IPS-20b (cell line): ENCODE results near the gene NGF.

Source experiments
- H3K27ac ChIP-seq: one replicate; pipeline ENCODE4 v1.5.1; 2013; ENCODE audit warnings: low read length
- H3K27me3 ChIP-seq: 2 replicates; pipeline ENCODE4 v1.6.1; 2013; ENCODE audit warnings: mild to moderate bottlenecking, low read length, inconsistent platforms; ENCODE audit not compliant: insufficient read depth
- H3K36me3 ChIP-seq: 2 replicates; pipeline ENCODE4 v1.6.1; 2013; ENCODE audit warnings: low read depth, mild to moderate bottlenecking, inconsistent platforms, low read length, moderate library complexity; ENCODE audit not compliant: insufficient read depth
- H3K4me1 ChIP-seq: 2 replicates; pipeline ENCODE4 v1.6.1; 2013; ENCODE audit warnings: mild to moderate bottlenecking, control low read depth, inconsistent platforms, low read length, moderate library complexity; ENCODE audit not compliant: insufficient read depth
- H3K4me3 ChIP-seq: 2 replicates; pipeline ENCODE4 v1.5.1; 2013; ENCODE audit warnings: mild to moderate bottlenecking, low read length, inconsistent platforms
- H3K9ac ChIP-seq: 2 replicates; pipeline ENCODE4 v1.6.1; 2013; ENCODE audit warnings: low read depth, mild to moderate bottlenecking, inconsistent platforms, low read length, moderate library complexity
- H3K9me3 ChIP-seq: 2 replicates; pipeline ENCODE4 v1.6.1; 2013; ENCODE audit warnings: mild to moderate bottlenecking, low read depth, low read length, inconsistent platforms; ENCODE audit not compliant: insufficient read depth

The NGF gene

DNA sequence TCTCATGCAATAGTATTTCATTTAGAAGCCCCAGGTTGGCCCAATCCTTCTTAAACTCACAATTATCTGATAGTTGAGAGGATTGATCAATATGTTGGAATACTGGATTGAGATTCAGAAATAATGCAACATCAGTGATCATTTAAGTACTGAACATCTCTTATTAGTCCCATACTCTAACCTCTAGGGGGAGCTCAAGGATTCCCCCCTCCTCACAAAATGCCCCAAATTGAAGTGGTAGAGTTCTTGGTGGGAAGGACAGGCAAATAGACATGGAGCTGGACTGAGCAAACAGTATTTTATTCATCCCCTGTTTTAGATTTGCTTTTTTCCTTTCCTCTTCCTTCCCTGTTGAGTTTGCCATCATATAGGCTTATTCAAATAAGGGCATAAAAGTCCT is 62.8 kb downstream of the NGF start:
- no peak overlapping the region for H3K9ac ChIP-seq
- no peaks in the 10 kb centered on the region for H3K4me1 ChIP-seq
- no peak overlapping the region for H3K4me3 ChIP-seq
- peaks cover 4% of the 10 kb centered on the region; the same call in 1 of the 2 replicates for H3K9me3 ChIP-seq
- no peaks in the 10 kb centered on the region for H3K27me3 ChIP-seq
- no peaks in the 10 kb centered on the region for H3K36me3 ChIP-seq
- H3K27ac ChIP-seq = no peak overlapping the region

DNA sequence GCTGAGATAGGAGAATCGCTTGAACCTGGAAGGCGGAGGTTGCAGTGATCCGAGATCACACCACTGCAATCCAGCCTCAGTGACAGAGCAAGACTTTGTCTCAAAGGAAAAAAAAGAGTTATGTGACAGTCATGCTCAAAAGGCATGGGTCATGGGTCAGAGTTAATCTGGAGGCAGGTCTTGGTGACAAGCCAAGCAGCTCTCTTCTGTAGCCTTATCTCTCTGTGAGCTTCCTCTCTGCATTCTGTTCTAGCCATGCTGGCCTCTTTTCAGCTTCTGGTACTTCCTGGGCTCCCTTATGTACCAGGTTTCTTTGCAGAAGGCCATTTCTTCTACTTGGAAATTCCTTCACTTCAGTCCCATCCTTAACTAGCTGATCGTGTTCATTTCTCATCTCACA is 63.6 kb downstream of the NGF start:
- no peaks in the 10 kb centered on the region for H3K4me1 ChIP-seq
- H3K27ac ChIP-seq = no peak overlapping the region
- no peaks in the 10 kb centered on the region for H3K27me3 ChIP-seq
- H3K9ac ChIP-seq = no peak overlapping the region
- no peaks in the 10 kb centered on the region for H3K36me3 ChIP-seq
- no peak overlapping the region for H3K4me3 ChIP-seq
- H3K9me3 ChIP-seq = peaks cover 4% of the 10 kb centered on the region; the same call in 1 of the 2 replicates

DNA sequence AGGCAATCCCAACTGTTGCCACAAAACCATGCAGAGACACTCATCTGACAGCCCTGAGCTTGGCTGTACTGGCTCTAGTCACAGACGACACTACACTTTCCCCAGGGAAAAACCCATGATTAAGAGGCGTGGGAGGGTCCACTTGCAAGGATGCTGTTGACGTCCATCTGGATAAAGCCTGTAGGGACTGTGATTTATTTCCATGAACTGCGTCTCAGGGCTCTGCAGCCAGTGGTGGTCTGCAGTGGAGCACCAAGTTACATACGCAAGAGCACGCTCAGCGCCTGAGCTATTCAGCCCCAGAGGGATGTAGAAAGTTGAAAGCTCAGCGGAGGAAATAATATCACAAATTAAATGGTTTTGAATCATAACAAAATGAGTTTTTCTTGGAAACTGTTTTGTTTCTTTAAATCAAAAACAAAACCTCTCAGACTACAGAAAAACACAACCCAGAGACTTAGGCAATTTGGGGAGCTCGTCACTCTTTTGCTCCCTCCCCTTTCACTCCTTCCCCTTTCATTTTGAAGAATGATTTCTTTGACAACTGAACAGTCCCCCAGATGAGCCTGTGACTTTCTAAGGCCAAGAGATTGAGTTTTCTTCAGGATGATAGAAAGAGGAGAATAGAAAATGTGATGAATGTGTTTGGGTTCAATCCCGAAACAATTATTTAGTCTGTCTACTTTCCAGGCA is 71.2 kb downstream of the NGF start:
- Histone ChIP-seq H3K4me3 (no peak overlapping the region), H3K4me1 (no peaks in the 10 kb centered on the region), H3K27ac (no peak overlapping the region), H3K9me3 (no peaks in the 10 kb centered on the region), H3K36me3 (no peaks in the 10 kb centered on the region), H3K9ac (no peak overlapping the region), H3K27me3 (no peaks in the 10 kb centered on the region)

DNA sequence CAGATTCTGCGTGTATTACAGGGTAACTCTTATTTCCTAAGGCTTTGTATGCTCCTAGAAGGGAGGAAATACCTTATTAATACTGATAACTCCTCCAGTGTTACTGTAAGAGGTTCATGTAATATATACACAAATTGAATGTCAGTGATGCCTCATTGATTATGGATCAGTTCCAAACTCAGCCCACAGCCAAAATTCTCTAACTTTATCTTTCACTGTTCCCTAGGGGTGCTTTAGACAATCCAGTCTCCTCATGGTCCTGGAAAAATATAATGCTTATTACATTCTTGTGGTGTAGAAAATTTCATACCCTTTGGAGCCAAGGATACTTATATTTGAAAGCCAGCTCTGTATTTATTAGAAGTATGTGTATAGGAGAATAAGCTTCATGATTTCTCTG is 73.0 kb downstream of the NGF start:
- Histone ChIP-seq H3K27me3 (no peaks in the 10 kb centered on the region), H3K27ac (no peak overlapping the region), H3K4me1 (no peaks in the 10 kb centered on the region), H3K4me3 (no peak overlapping the region), H3K36me3 (no peaks in the 10 kb centered on the region), H3K9me3 (no peaks in the 10 kb centered on the region), H3K9ac (no peak overlapping the region)

DNA sequence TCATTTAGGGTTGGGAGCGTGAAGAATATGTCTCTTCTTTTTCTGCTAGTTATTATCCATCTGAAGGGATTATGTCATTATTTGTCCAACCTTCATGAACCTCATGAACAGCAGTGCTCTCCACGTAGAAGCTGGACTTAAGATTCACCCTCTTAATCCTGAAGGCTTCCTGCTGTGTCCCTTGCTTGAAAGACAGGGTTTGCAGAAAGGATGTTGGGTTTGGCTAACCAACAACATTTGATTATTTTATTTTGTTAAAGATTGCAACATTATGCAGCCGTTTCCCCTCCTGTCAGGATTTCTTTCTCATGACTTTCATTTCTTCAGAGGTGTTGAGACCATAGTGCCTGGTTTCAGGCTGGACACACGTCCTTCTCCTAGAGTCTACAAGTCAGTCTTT is 75.2 kb downstream of the NGF start:
- Histone ChIP-seq H3K27me3 (no peaks in the 10 kb centered on the region), H3K27ac (no peak overlapping the region), H3K4me1 (no peaks in the 10 kb centered on the region), H3K4me3 (no peak overlapping the region), H3K9ac (no peak overlapping the region), H3K9me3 (peaks cover 11% of the 10 kb centered on the region; the same call in 1 of the 2 replicates), H3K36me3 (no peaks in the 10 kb centered on the region)

DNA sequence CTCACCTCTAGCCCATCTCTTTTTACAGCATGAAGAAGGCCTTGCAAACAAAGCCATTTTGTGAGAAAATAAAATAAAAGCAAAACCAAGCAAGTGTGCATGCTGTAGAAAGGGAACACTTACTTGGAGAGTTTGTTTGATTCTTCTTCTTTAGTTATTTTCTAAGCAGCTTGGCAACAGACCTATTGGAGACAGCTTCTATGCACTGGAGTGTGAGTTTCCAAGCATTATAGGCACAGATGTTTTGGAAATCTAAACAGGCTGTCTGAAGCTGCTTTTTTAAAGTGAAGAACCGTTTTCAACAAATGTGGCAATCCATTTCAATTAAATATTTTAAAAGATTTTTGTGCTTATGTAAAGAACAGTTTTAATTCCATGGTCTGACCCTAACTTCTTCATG is 76.6 kb downstream of the NGF start:
- no peaks in the 10 kb centered on the region for H3K27me3 ChIP-seq
- H3K4me1 ChIP-seq = no peaks in the 10 kb centered on the region
- H3K27ac ChIP-seq = no peak overlapping the region
- H3K4me3 ChIP-seq = no peak overlapping the region
- H3K9me3 ChIP-seq = peaks cover 13% of the 10 kb centered on the region; the same call in 1 of the 2 replicates
- no peak overlapping the region for H3K9ac ChIP-seq
- H3K36me3 ChIP-seq = no peaks in the 10 kb centered on the region

DNA sequence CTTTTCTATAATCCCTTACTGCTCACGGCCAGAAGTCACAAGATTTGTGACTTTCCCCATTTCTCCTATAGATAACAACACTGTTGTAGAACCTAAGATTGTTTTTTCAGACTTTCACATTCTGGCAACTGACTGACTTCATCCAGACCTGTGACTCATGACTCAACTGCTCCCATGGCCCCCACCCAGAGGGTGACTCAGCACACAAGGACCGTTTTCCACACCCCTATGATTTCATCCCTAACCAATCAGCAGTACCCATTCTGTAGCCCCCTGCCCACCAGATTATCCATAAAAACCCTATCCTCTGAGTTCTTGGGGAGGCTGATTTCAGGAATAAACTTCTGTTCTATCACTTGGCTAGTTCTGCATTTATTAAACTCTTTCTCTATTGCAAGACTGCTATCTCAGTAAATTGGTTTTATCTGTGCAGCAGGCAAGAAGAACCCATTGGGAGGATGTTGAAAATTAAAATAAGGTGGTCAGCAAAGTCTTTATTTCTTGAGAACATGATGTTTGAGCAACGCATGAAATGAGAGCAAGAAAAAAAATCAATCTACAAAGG is 79.7 kb downstream of the NGF start:
- Histone ChIP-seq H3K4me3 (no peak overlapping the region), H3K9me3 (peaks cover 13% of the 10 kb centered on the region; the same call in 1 of the 2 replicates), H3K27me3 (no peaks in the 10 kb centered on the region), H3K9ac (no peak overlapping the region), H3K27ac (no peak overlapping the region), H3K36me3 (no peaks in the 10 kb centered on the region), H3K4me1 (no peaks in the 10 kb centered on the region)

DNA sequence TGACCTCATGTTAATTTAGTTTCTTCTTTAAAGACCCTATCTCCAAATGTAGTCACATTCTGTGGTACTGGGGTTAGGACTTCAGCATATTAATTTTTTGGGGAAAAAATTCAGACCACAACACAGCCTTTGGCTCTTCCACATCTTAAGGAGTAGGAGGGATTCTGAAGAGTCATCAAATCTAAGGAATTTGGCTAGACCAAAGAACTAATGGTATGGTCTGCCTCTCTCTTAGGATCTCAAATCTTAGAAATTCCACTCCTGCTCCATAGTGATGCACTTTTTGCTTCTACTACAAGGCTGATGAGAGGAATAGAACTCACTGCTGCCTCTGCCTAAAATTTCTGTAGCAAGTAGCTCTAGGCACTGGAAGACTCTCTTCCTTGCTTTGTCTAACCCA is 80.5 kb downstream of the NGF start:
- Histone ChIP-seq H3K4me3 (no peak overlapping the region; the same call in 1 of the 2 replicates), H3K4me1 (no peaks in the 10 kb centered on the region), H3K36me3 (no peaks in the 10 kb centered on the region), H3K27ac (no peak overlapping the region), H3K27me3 (no peaks in the 10 kb centered on the region), H3K9ac (no peak overlapping the region), H3K9me3 (peaks cover 13% of the 10 kb centered on the region; the same call in 1 of the 2 replicates)

DNA sequence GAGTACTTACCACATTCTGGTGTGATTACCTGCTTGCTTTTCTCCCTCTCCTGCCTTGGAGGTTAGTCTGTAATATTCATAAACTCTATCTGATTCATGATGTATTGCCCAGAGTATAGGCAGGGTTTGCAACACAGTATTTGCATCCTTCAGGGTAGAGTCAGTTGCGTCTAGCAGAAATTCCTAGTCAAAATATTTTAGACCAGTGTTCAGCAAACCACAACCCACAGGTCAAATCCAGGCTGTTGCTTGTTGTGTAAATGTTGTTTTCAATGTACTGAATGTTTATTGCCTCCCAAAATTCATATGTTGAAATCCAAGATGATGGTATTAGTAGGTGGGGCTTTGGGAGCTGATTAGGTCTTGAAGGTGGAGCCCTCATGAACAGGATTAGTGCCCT is 82.9 kb downstream of the NGF start:
- Histone ChIP-seq H3K27me3 (no peaks in the 10 kb centered on the region), H3K9ac (no peak overlapping the region), H3K4me1 (no peaks in the 10 kb centered on the region), H3K4me3 (no peak overlapping the region), H3K9me3 (peaks cover 13% of the 10 kb centered on the region; the same call in 1 of the 2 replicates), H3K36me3 (no peaks in the 10 kb centered on the region), H3K27ac (no peak overlapping the region)

DNA sequence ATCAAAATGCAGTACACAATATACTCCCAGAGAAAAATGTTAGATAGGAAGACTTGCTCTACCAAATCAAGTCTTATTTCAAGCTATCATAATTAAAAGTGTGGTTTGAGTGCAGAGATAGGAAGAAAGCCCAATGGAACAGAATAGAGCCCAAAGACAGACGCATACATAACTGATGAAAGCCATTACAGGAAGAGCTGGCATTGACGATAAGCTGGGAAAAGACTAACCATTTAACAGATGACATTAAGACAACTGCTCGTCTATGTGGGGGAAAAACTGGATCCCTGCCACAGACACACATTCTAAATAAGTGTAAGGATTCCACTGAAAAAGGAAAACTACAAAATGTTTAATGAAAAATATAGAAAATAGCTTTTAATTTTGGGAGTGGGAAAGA is 85.5 kb downstream of the NGF start:
- H3K36me3 ChIP-seq = no peaks in the 10 kb centered on the region
- H3K9ac ChIP-seq = no peak overlapping the region
- H3K4me1 ChIP-seq = no peaks in the 10 kb centered on the region
- no peaks in the 10 kb centered on the region for H3K27me3 ChIP-seq
- H3K9me3 ChIP-seq = no peaks in the 10 kb centered on the region
- H3K27ac ChIP-seq = no peak overlapping the region
- H3K4me3 ChIP-seq = no peak overlapping the region

DNA sequence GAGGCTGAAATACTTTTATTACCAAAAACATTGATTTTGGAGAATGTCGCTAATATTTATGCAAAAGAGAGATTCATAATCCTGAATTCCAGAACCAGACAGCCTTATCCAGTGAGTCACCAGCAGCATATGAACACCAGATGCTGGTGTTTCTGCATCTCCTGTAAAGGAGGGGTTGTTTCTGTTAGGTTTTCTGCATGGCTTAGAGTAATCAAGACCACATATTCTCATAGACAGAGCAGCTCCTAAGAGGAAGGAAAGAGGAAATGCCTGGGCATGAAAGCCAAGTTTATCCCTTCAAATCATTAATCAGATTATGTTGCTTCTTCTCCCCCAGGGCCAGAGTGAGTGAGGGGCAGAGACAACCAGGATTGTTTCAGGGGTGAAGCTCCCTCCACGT is 86.2 kb downstream of the NGF start:
- H3K9ac ChIP-seq = no peak overlapping the region
- no peak overlapping the region for H3K27ac ChIP-seq

DNA sequence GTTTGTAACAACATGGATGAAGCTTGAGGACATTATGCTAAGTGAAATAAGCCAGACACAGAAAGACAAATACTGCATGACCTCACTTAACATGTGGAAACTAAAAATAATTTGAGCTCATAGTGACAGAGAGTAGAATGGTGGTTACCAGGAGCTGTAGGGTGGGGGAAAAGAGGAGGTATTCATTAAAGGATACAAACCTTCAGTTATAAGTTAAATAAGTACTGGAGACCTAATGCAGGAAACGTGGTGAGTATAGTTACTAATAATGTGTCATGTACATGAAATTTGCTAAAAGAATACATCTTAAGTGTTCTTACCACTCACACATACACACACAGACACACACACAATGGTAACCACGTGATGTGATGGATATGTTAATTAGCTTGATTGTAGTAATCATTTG is 86.7 kb downstream of the NGF start:
- Histone ChIP-seq H3K9ac (no peak overlapping the region), H3K4me1 (no peaks in the 10 kb centered on the region), H3K27me3 (no peaks in the 10 kb centered on the region), H3K4me3 (no peak overlapping the region), H3K27ac (no peak overlapping the region), H3K9me3 (no peaks in the 10 kb centered on the region), H3K36me3 (no peaks in the 10 kb centered on the region)

More for the DNA sequence above, 86.2 kb downstream of the NGF start:
- Histone ChIP-seq H3K27me3 (no peaks in the 10 kb centered on the region), H3K9me3 (no peaks in the 10 kb centered on the region), H3K4me3 (no peak overlapping the region), H3K36me3 (no peaks in the 10 kb centered on the region), H3K4me1 (no peaks in the 10 kb centered on the region)
